Osteoblast (primary cell): ENCODE results near the gene ULK4. TPM values are rescaled to one million over a fixed set of nuclear protein-coding genes. Genes with fewer than 3 reads are reported as not detected.
A peak's percentile ranks its signal among the peaks of the same experiment; 100 is the strongest.

Source experiments
- DNase-seq: peaks from one replicate; pipeline ENCODE4 v3.0.0; 2011; ENCODE audit warnings: low spot score, mixed read lengths; ENCODE audit not compliant: insufficient read length; ENCODE audit errors: missing footprints
- H2AFZ ChIP-seq: 2 replicates; pipeline ENCODE4 v1.6.0; 2011; ENCODE audit warnings: mild to moderate bottlenecking, low read length
- H3K27ac ChIP-seq: 2 replicates; pipeline ENCODE4 v1.5.1; 2011; ENCODE audit warnings: mild to moderate bottlenecking, low read depth, low read length, moderate library complexity
- H3K27me3 ChIP-seq: 2 replicates; pipeline ENCODE4 v1.6.0; 2012; ENCODE audit warnings: mild to moderate bottlenecking, control low read depth, inconsistent platforms, low read length, moderate library complexity; ENCODE audit not compliant: insufficient read depth
- H3K36me3 ChIP-seq: 2 replicates; pipeline ENCODE4 v1.5.1; 2011; ENCODE audit warnings: mild to moderate bottlenecking, low read length, control low read depth, moderate library complexity; ENCODE audit not compliant: insufficient read depth
- H3K4me1 ChIP-seq: 2 replicates; pipeline ENCODE4 v1.5.1; 2011; ENCODE audit warnings: mild to moderate bottlenecking, low read length, control low read depth, moderate library complexity; ENCODE audit not compliant: insufficient read depth
- H3K4me2 ChIP-seq: 2 replicates; pipeline ENCODE4 v1.6.0; 2011; ENCODE audit warnings: mild to moderate bottlenecking, low read length; ENCODE audit not compliant: insufficient read depth
- H3K4me3 ChIP-seq: fragments of 200-600 bp; sonication (generic); 3 replicates; pipeline ENCODE4 v1.5.1; 2012; ENCODE audit warnings: mild to moderate bottlenecking, low read length, inconsistent platforms; ENCODE audit not compliant: insufficient read depth
- H3K79me2 ChIP-seq: 2 replicates; pipeline ENCODE4 v1.6.0; 2012; ENCODE audit warnings: mild to moderate bottlenecking, low read length, control low read depth, inconsistent platforms; ENCODE audit not compliant: insufficient read depth
- H3K9me3 ChIP-seq: 2 replicates; pipeline ENCODE4 v1.5.1; 2011; ENCODE audit warnings: low read depth, low read length, control low read depth
- H4K20me1 ChIP-seq: 2 replicates; pipeline ENCODE4 v1.6.0; 2012; ENCODE audit warnings: mild to moderate bottlenecking, low read length, control low read depth; ENCODE audit not compliant: insufficient read depth
- total RNA-seq: library from RNA; depleted of rRNA; stranded (reverse); fragments of >200 nt; gene quantifications from 2 replicates; pipeline ENCODE4 v1.2.3, GENCODE V29; 2012
- TF ChIP-seq, protein P1 (sequence below): IDR thresholded peaks from 2 replicates; pipeline ENCODE4 v1.5.1; 2011; ENCODE audit warnings: mild to moderate bottlenecking, low read depth, low read length, moderate library complexity; ENCODE audit errors: extremely low read depth

ULK4 gene
- total RNA-seq, 1 donor: 20.6 TPM

DNA sequence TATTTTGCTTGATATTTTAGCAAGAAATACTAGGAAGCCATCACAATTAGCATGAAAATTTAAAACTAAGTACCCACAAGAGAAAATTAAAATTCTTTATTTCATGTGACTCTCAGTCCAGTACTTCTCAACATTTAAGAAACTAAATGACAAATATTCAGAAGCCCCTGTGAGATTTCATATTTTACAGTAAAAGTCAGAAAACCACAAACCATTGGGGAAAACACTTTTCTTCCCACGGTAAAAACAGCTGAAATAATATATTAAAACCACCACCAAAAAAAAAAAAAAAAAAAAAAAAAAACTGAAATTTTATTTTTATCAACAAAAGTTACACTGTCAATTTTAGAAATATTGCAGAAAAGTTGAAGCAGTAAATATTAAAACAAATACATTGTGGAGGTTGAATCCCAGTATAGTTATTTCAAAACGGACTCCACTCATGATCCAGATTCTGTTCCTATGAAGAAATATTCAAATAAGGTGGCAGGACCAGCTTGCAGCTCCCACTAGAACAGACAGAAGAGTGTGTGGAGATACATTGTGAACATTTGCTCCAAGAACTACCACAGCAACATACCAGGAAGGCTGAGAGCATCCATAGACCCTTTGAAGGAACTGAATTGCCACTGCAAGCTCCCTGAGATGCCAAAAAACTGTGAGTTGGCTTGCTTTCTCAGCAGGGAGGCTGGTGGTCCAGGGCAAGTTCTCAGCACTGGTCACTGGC, 454.4 kb downstream of the ULK4 start:
- Histone ChIP-seq H3K36me3 (no peaks in the 10 kb centered on the region), H3K4me1 (peaks cover 13% of the 10 kb centered on the region), H3K4me2 (no peak overlapping the region), H3K4me3 (no peak overlapping the region), H3K9me3 (no peaks in the 10 kb centered on the region), H3K27me3 (no peaks in the 10 kb centered on the region), H3K27ac (peak overlapping the region; percentile 61), H2AFZ (peak overlapping the region; percentile 42), H3K79me2 (no peaks in the 10 kb centered on the region), H4K20me1 (no peaks in the 10 kb centered on the region)
- DNase-seq: no peak
- TF ChIP-seq, protein P1, sequence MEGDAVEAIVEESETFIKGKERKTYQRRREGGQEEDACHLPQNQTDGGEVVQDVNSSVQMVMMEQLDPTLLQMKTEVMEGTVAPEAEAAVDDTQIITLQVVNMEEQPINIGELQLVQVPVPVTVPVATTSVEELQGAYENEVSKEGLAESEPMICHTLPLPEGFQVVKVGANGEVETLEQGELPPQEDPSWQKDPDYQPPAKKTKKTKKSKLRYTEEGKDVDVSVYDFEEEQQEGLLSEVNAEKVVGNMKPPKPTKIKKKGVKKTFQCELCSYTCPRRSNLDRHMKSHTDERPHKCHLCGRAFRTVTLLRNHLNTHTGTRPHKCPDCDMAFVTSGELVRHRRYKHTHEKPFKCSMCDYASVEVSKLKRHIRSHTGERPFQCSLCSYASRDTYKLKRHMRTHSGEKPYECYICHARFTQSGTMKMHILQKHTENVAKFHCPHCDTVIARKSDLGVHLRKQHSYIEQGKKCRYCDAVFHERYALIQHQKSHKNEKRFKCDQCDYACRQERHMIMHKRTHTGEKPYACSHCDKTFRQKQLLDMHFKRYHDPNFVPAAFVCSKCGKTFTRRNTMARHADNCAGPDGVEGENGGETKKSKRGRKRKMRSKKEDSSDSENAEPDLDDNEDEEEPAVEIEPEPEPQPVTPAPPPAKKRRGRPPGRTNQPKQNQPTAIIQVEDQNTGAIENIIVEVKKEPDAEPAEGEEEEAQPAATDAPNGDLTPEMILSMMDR: no peak

DNA sequence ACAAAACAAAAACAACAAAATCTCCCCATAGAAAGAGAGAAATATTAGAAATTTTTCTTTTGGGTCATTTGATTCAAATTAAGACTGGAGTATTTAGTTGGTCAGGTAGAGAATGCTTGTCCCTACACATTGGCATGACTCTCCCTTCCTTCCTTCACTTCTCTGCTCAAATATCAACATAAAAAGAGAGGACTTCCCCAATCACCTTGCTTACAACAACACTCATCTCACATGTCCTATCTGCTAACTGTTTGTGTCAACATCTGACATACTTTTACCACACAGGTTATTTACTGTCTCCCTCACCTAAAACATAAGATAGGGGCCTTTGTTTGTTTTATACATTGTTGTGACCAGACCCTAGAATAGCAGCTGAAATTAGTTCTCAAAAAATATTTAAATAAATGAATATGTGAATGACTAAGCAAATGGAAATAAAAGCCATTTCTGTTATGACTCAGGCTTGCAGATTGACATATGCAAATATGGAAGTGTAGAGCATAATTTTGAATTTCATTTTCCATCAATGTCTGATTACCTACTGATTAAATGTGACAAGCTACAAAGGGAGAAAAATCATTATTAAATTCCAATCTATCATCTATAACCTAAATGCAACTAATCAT, 457.8 kb downstream of the ULK4 start:
- Histone ChIP-seq H3K27me3 (no peaks in the 10 kb centered on the region), H3K4me2 (no peak overlapping the region), H4K20me1 (no peaks in the 10 kb centered on the region), H2AFZ (no peak overlapping the region), H3K27ac (no peak overlapping the region), H3K79me2 (no peaks in the 10 kb centered on the region), H3K36me3 (no peaks in the 10 kb centered on the region), H3K9me3 (no peaks in the 10 kb centered on the region), H3K4me1 (peaks cover 13% of the 10 kb centered on the region), H3K4me3 (no peak overlapping the region)
- TF ChIP-seq, protein P1: no peak
- DNase-seq: no peak

DNA sequence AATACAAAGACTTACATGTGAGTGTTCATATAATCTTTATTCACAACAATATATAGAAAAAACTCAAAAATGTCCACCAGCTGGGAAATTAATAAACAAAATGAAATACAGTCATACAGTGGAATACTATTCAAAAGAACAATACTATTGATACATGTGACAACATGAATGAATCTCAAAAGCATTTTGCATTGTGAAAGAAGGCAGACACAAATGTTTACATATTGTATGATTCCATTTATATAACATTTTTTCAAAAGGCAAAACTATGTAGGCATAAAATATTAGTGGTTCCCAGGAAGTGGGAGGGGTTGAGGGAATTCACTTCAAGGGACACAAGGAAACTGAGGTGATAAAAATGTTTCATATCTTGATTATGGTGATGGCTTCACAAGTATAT, 459.4 kb downstream of the ULK4 start:
- DNase-seq: no peak
- H3K27ac ChIP-seq: no peak overlapping the region
- no peaks in the 10 kb centered on the region for H4K20me1 ChIP-seq
- H3K79me2 ChIP-seq: no peaks in the 10 kb centered on the region
- no peaks in the 10 kb centered on the region for H3K36me3 ChIP-seq
- no peak overlapping the region for H3K4me3 ChIP-seq
- TF ChIP-seq, protein P1: no peak
- no peak overlapping the region for H2AFZ ChIP-seq
- H3K4me1 ChIP-seq: peaks cover 4% of the 10 kb centered on the region
- no peaks in the 10 kb centered on the region for H3K9me3 ChIP-seq
- H3K27me3 ChIP-seq: no peaks in the 10 kb centered on the region
- no peak overlapping the region for H3K4me2 ChIP-seq

DNA sequence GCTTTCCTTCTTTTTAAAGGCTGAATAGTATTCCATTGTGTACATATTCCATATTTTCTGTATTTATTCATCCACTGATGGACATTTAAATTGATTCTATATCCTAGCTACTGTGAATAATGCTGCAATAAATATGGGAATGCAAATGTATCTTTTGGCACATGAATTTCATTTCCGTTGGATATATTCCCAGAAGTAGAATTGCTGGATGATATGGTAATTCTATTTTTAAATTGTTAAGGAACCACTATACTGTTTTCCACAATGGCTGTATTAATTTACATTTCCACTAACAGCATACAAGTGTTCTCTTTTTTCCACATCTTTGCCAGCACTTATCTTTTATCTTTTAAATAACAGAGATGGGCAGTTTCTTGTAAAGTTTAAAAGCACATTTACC, 459.9 kb downstream of the ULK4 start:
- no peaks in the 10 kb centered on the region for H3K79me2 ChIP-seq
- DNase-seq: no peak

More for the DNA sequence above, 459.9 kb downstream of the ULK4 start:
- Histone ChIP-seq H2AFZ (no peak overlapping the region), H4K20me1 (no peaks in the 10 kb centered on the region), H3K27ac (no peak overlapping the region), H3K4me2 (no peak overlapping the region), H3K36me3 (no peaks in the 10 kb centered on the region), H3K9me3 (no peaks in the 10 kb centered on the region), H3K4me1 (no peaks in the 10 kb centered on the region), H3K4me3 (no peak overlapping the region), H3K27me3 (no peaks in the 10 kb centered on the region)
- TF ChIP-seq, protein P1: no peak
